ENCODE measurements around the gene DMRT3. TPM values are rescaled to one million over a fixed set of nuclear protein-coding genes. Genes with fewer than 3 reads are reported as not detected.

Gene DMRT3
- total and polyA plus RNA-seq, 10 of the 15 experiments (the other 5 are each of a cell fraction or from before 2014, with no cell fraction given), result 0.06 to 0.11 TPM; not detected in 8

GRCh38 chr9:929719-930118 lies 46.7 kb upstream of the DMRT3 start (continued):
- TF ChIP-seq RAD21 (IDR thresholded peaks at IDR 0.05; ENCODE audit: insufficient read depth, low read depth, low read length) (no peak), ZNF217 (IDR thresholded peaks at IDR 0.05) (no peak), RELB (IDR thresholded peaks at IDR 0.05; ENCODE audit: low read depth) (no peak), YY1 (IDR thresholded peaks at IDR 0.05; ENCODE audit: low read depth, low read length) (no peak), RAD51 (IDR thresholded peaks at IDR 0.05) (no peak), WRNIP1 (IDR thresholded peaks at IDR 0.05; ENCODE audit: borderline replicate concordance, low read depth, low read length) (no peak), SMARCA5 (IDR thresholded peaks at IDR 0.05) (no peak), FOXK2 (IDR thresholded peaks at IDR 0.05) (no peak)

GRCh38 chr9:933356-933755 lies 43.1 kb upstream of the DMRT3 start:
- Histone ChIP-seq H3K79me2 (ENCODE audit: control insufficient read depth, insufficient read depth, low read length) (no peaks in the 10 kb centered on the region), H3K36me3 (ENCODE audit: control insufficient read depth in 2 of 2, insufficient read depth in 2 of 2, low read length in 1 of 2) (no peaks in the 10 kb centered on the region), H3K27ac (ENCODE audit: control insufficient read depth, insufficient read depth) (no peak overlapping the region), H3K9me3 (replicated peaks; ENCODE audit: control insufficient read depth, insufficient read depth, low read length) (no peaks in the 10 kb centered on the region), H4K20me1 (ENCODE audit: control insufficient read depth, insufficient read depth) (no peaks in the 10 kb centered on the region), H3K9ac (ENCODE audit: control insufficient read depth, insufficient read depth, low read length) (no peak overlapping the region), H3K4me2 (ENCODE audit: control insufficient read depth, insufficient read depth) (no peak overlapping the region), H3K27me3 (replicated peaks in 1 of 2; ENCODE audit: control insufficient read depth in 2 of 2, insufficient read depth in 2 of 2, low read length in 1 of 2) (peaks cover 0 to 1% of the 10 kb centered on the region in 2 experiments; a peak in 2 of 4 replicates), H3K4me3 (no peak overlapping the region), H3K4me1 (ENCODE audit: control insufficient read depth, insufficient read depth, low read length) (no peaks in the 10 kb centered on the region), H2AFZ (ENCODE audit: control insufficient read depth, low read depth, low read length) (no peak overlapping the region)
- ChIA-PET SMC1A (ENCODE audit: uncharacterized antibody, unreplicated experiment) (no interaction called here), CTCF (no interaction called here), RAD21 (ENCODE audit: unreplicated experiment) (no interaction called here), POLR2A (no interaction called here)
- in situ Hi-C loops (cut with MboI) (no loop called here), intact Hi-C loops (cut with micrococcal nuclease; ENCODE audit: unreplicated experiment) (no loop called here)
- 45% methylated on average over 4 of the region's 4 CpGs for WGBS (ENCODE audit: insufficient coverage, insufficient replicate concordance, low lambda C conversion rate, missing lambda C conversion rate)
- DNase-seq (ENCODE audit: low read depth, low spot score), result no peak
- no peak for FAIRE-seq
- no TSS peak for BruUV-seq (replicated peaks)
- no peak for ATAC-seq
- TF ChIP-seq RBBP5 (conservative IDR thresholded peaks at IDR 0.05) (no peak), SMARCA5 (IDR thresholded peaks at IDR 0.05) (no peak), NFYB (IDR thresholded peaks at IDR 0.05; ENCODE audit: insufficient read depth, low read depth, low read length) (no peak), REST (IDR thresholded peaks at IDR 0.05; ENCODE audit: low read depth, low read length) (no peak), GABPA (IDR thresholded peaks at IDR 0.05; ENCODE audit: low read depth) (no peak), RUNX3 (IDR thresholded peaks at IDR 0.05; ENCODE audit: low read length) (no peak), CUX1 (IDR thresholded peaks at IDR 0.05; ENCODE audit: insufficient replicate concordance, low read depth, low read length) (no peak)

Measured in GM12878 (cell line).